Stimulated activated CD4-positive, alpha-beta T cell treated with anti-CD3 and anti-CD28 coated beads, TNF-alpha, amount 100 ng/mL, for 24 hours (primary cell): Measurements from ENCODE around the gene CNKSR3.

Experiments
- DNase-seq, 3 experiments: peaks; one replicate each; pipeline ENCODE4 v3.0.0-alpha.2; 2020; ENCODE audit warnings: low read depth in 3 of 3

Gene CNKSR3

GRCh38 chr6:154502553-154502952, 7.9 kb downstream of the CNKSR3 start:
- DNase-seq, result no peak

- no peak for DNase-seq
Measured at GRCh38 chr6:154501578-154501868, 9.0 kb downstream of the CNKSR3 start.

GRCh38 chr6:154500769-154501577, 9.5 kb downstream of the CNKSR3 start:
- no peak for DNase-seq

- no peak for DNase-seq
Measured at GRCh38 chr6:154499855-154500589, 10.5 kb downstream of the CNKSR3 start.

- no peak for DNase-seq
Measured at GRCh38 chr6:154498340-154498934, 12.0 kb downstream of the CNKSR3 start.

GRCh38 chr6:154496793-154497517, 13.5 kb downstream of the CNKSR3 start:
- DNase-seq, result no peak

- DNase-seq, result no peak
Measured at GRCh38 chr6:154496186-154496585, 14.3 kb downstream of the CNKSR3 start.

GRCh38 chr6:154494592-154495311, 15.7 kb downstream of the CNKSR3 start:
- DNase-seq, result no peak

GRCh38 chr6:154491567-154492470, 18.7 kb downstream of the CNKSR3 start:
- DNase-seq, result no peak

GRCh38 chr6:154489822-154490221, 20.7 kb downstream of the CNKSR3 start:
- no peak for DNase-seq

GRCh38 chr6:154488802-154489437, 21.6 kb downstream of the CNKSR3 start:
- no peak for DNase-seq

GRCh38 chr6:154488248-154488593, 22.3 kb downstream of the CNKSR3 start:
- DNase-seq, result no peak

- no peak for DNase-seq
Measured at GRCh38 chr6:154487367-154488247, 22.9 kb downstream of the CNKSR3 start.

- DNase-seq, result no peak
Measured at GRCh38 chr6:154485815-154486214, 24.7 kb downstream of the CNKSR3 start.

GRCh38 chr6:154484942-154485341, 25.5 kb downstream of the CNKSR3 start:
- no peak for DNase-seq

GRCh38 chr6:154482858-154483257, 27.6 kb downstream of the CNKSR3 start:
- no peak for DNase-seq

GRCh38 chr6:154481521-154482013, 28.9 kb downstream of the CNKSR3 start:
- no peak for DNase-seq

- DNase-seq, result no peak
Measured at GRCh38 chr6:154479771-154480639, 30.5 kb downstream of the CNKSR3 start.
